ENCODE measurements around the gene CEP131.

The CEP131 gene

GRCh38 chr17:81189670-81190530, 32.9 kb downstream of the CEP131 start:
- CTCF ChIA-PET, result interaction anchor here (1.6 to 1.8 kb wide), 2 partner anchors 11 to 47 kb away, joined by 7 to 12 read pairs; no protein-coding TSS in a partner anchor
- Histone ChIP-seq H3K27ac (ENCODE audit: extremely low read depth, low read depth, low read length) (no peak overlapping the region), H3K36me3 (ENCODE audit: control insufficient read depth in 2 of 2, insufficient read depth in 1 of 2, low read length in 2 of 2) (peaks cover 0 to 58% of the 10 kb centered on the region in 2 experiments; a peak in 1 of 3 replicates)
- TF ChIP-seq GLI4 (tag by site-specific recombination; IDR thresholded peaks at IDR 0.05) (no peak), ZNF132 (tag by site-specific recombination; IDR thresholded peaks at IDR 0.05; ENCODE audit: borderline replicate concordance) (no peak), SP2 (tag by site-specific recombination; IDR thresholded peaks at IDR 0.05) (no peak), ZNF394 (tag by site-specific recombination; IDR thresholded peaks at IDR 0.05; ENCODE audit: borderline replicate concordance) (no peak), ZNF175 (tag by site-specific recombination; IDR thresholded peaks at IDR 0.05) (no peak), EGR2 (tag by site-specific recombination; IDR thresholded peaks at IDR 0.05; ENCODE audit: low read depth) (peak; percentile 48; the same call in 1 of the 2 replicates), SCRT1 (tag by site-specific recombination; IDR thresholded peaks at IDR 0.05; ENCODE audit: borderline replicate concordance) (no peak), ZNF202 (tag by site-specific recombination; IDR thresholded peaks at IDR 0.05; ENCODE audit: borderline replicate concordance) (no peak), ZNF518A (tag by site-specific recombination; conservative IDR thresholded peaks at IDR 0.05; ENCODE audit: low read depth) (no peak), ZNF24 (tag by site-specific recombination; IDR thresholded peaks at IDR 0.05) (no peak), ZIC2 (tag by site-specific recombination; IDR thresholded peaks at IDR 0.05) (peak; percentile 46; the same call in 1 of the 2 replicates), ZBTB17 (tag by site-specific recombination; IDR thresholded peaks at IDR 0.05) (no peak), FEZF1 (tag by site-specific recombination; IDR thresholded peaks at IDR 0.05) (no peak), ZNF768 (tag by site-specific recombination; IDR thresholded peaks at IDR 0.05) (no peak), AEBP2 (tag by site-specific recombination; IDR thresholded peaks at IDR 0.05; ENCODE audit: borderline replicate concordance) (no peak), ZNF529 (tag by site-specific recombination; IDR thresholded peaks at IDR 0.05; ENCODE audit: insufficient replicate concordance) (no peak), PATZ1 (tag by site-specific recombination; IDR thresholded peaks at IDR 0.05) (no peak), ZNF558 (tag by site-specific recombination; IDR thresholded peaks at IDR 0.05) (no peak), ZNF792 (tag by site-specific recombination; IDR thresholded peaks at IDR 0.05) (no peak), GLIS2 (tag by site-specific recombination; IDR thresholded peaks at IDR 0.05) (no peak), ZEB2 (tag by site-specific recombination; IDR thresholded peaks at IDR 0.05) (no peak), ZNF146 (tag by site-specific recombination; IDR thresholded peaks at IDR 0.05) (no peak), MZF1 (tag by site-specific recombination; IDR thresholded peaks at IDR 0.05; ENCODE audit: borderline replicate concordance) (no peak), ZNF433 (tag by site-specific recombination; IDR thresholded peaks at IDR 0.05; ENCODE audit: low read depth) (no peak), ZNF473 (tag by site-specific recombination; IDR thresholded peaks at IDR 0.05) (no peak)
- TF ChIP-seq, protein P1, sequence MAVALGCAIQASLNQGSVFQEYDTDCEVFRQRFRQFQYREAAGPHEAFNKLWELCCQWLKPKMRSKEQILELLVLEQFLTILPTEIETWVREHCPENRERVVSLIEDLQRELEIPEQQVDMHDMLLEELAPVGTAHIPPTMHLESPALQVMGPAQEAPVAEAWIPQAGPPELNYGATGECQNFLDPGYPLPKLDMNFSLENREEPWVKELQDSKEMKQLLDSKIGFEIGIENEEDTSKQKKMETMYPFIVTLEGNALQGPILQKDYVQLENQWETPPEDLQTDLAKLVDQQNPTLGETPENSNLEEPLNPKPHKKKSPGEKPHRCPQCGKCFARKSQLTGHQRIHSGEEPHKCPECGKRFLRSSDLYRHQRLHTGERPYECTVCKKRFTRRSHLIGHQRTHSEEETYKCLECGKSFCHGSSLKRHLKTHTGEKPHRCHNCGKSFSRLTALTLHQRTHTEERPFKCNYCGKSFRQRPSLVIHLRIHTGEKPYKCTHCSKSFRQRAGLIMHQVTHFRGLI (tag by site-specific recombination; IDR thresholded peaks at IDR 0.05), result no peak

More at GRCh38 chr17:81189670-81190530, 32.9 kb downstream of the CEP131 start:
- POLR2A ChIA-PET, result interaction anchor here (0.6 to 1.5 kb wide), 2 partner anchors 13 to 49 kb away, joined by 3 read pairs; partner anchors contain the start of genes NDUFAF8 and TEPSIN
- Histone ChIP-seq H3K4me1 (ENCODE audit: control insufficient read depth, insufficient read depth, low read length) (no peaks in the 10 kb centered on the region), H3K4me3 (ENCODE audit: low read depth, low read length) (no peak overlapping the region), H3K9me3 (ENCODE audit: control insufficient read depth, insufficient read depth, low read depth, low read length) (no peaks in the 10 kb centered on the region)
